Stimulated activated CD8-positive, alpha-beta memory T cell treated with anti-CD3 and anti-CD28 coated beads, Interleukin-7, amount 100 ng/mL, for 4 hours (primary cell): Measurements from ENCODE around the gene CEP128.
"Not testable (repeated sequence)": the region's sequence is repeated elsewhere in the genome, so short reads cannot be mapped to it uniquely, and the experiment has no call there.

Source experiments
- DNase-seq, 2 donors: peaks; one replicate each; pipeline ENCODE4 v3.0.0-alpha.2; 2020; ENCODE audit warnings: low read depth in 2 of 2

CEP128 gene

DNA sequence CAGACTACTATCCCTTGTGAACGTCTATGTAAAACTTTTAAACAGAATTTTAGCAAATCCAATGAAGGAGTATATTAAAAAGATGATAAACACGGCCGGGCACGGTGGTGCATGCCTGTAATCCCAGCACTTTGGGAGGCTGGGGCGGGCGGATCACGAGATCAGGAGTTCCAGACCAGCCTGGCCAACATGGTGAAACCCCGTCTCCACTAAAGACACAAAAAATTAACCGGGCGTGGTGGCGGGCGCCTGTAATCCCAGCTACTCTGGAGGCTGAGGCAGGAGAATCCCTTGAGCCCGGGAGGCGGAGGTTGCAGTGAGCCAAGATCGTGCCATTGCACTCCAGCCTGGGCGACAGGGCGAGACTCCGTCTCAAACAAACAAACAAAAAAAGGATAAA lies 11.7 kb upstream of the CEP128 start:
- DNase-seq = not testable (repeated sequence)

DNA sequence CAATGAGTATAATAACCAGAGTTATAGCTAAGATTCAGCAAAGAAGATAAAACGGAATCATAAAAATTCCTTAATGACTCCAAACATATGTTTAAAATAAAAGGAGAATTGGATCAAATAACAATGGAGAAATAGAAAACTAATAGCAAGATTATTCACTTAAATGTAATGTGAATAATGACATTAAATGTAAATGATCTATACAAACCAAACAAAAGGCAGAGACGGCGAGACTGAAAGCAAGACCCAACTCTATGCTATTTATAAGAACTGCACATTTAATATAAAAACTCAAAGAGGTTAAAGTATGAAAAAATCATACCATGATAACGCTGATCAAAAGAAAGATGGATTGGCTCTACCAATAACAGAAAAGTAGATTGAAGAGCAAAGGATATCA lies 10.0 kb upstream of the CEP128 start:
- DNase-seq = no peak

DNA sequence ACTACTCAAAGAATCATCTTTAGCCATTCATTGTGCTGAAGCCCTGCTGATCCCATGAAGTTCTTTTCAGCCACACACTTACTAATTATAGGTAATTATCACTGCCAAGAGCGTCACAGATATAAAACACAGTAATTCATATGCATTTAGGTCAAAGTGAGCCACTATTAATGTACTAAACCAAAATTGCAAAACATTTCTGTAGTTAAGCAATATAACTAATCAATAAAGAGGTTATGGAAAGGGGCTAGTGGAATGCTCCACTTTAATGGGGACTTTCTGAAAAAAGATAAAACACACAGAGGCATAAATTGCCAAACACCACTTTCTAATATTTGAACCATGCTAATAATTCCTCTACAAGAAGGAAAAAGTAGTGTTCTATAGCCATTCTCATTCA lies 6.8 kb upstream of the CEP128 start:
- DNase-seq = no peak

DNA sequence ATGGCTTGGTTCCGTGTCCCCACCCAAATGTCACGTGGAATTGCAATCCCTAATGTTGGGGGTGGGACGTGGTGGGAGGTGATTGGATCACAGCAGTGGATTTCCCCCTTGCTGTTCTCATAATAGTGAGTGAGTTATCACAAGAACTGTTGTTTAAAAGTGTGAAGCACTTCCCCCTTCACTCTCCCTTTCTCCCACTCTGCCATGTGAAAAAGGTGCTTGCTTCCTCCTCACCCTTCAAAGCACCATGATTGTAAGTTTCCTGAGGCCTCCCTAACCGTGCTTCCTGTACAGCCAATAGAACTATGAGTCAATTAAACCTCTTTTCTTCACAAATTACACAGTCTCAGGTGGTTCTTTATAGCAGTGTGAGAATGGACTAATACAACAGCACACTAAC lies 5.3 kb upstream of the CEP128 start:
- no peak for DNase-seq

DNA sequence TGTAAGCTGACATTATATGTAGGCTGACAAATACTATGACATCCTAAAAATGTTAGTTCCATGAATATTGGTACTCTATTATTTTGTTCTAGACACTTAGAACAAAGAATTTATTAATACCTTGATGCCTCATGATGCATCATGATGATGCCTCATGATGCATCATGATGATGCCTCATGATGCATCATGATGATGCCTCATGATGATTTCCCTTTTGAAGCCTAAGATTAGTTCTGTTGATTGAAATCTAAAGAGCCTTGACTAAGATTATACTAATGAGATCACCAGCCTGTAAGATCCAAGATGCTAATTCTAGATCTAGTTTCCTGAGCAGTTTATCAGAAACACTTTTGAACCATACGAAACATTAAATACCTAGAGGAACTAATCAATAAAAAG lies 4.6 kb upstream of the CEP128 start:
- DNase-seq = no peak

DNA sequence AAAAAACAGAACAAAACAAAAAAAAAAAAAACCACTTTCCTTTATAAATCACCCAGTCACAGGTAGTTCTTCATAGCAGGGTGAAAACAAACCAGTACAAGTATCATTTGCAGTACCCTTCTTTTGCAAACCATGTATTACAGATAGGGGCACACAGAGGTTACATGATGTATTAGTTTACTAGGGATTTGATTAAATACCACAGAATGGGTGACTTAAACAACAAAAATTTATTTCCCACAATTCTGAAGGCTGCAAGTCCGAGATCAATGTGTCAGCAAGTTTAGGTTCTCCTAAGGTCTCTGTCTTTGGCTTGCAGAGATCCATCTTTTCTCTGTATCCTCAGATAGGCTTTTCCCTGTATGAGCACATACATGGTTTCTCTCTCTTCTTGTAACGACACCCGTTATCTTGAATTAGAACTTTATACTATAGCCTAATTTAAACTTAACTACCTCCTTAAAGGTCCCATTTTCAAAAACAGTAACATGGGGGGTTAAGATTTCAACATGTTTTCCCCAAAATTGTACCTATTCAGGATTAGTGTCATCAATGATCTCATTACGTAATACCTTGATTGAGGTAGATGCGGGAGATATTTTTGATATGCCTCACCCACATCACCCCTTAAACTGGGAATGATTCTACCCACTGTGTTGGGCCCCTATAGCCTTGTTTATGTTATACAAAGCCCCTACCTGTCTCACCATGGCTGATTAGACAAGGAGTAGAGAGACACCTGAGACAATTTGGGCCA lies 3.5 kb upstream of the CEP128 start:
- DNase-seq = no peak

DNA sequence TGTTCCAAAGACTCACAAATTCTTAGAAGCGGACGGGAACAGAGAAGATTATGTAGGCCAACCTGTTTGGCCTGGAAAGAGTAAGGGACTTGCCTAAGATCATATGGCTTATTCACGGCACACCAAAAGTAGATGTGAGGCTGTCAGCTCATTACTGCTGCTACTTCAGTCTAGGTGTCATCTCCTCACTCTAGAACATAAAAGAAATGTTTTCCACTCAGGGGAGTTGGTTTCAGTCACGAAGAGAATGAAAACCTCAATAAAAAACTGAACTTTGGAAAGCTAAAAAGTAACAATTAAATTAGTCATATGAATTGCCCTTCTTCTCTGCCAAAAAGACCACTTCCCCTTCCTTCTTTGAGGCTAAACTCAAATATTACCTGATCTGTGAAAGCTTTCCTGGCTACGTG lies 658 bp upstream of the CEP128 start:
- no peak for DNase-seq

DNA sequence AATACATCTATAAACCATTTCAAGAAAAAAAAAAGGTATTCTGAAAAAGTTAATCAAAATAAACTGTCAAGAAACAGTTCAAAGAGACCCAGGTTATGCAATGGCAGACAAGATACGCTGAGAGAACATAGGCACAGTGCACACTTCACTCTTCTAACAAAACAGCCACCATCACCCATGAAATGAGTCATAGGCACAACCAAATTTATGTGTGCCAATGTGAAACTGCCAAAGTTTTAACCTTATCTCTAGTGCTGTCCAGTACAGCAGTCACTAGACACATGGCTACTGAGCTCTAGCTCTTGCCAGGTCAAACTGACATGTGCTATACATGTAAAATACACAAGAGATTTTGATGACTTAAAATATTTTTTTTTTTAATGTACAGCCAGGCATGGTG lies 1.4 kb downstream of the CEP128 start:
- no peak for DNase-seq

DNA sequence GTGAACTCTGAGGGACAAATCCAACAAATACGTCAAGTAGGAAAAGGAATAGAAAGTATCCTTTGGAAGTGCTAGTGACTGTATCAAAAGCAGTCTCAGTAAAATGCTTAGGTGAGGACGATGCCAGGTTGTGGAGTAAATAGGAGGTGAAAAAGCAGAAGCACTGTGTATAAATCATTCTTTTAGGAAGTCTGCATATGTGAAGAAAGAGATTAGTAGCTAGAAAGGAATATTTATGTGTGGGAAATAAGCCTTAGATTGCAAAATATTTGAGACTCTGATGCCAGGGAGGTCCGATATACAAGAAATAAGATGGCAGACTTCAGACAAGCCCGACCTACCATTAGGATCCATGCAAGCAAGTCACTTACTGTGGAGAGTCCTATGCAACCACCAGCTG lies 7.9 kb downstream of the CEP128 start:
- no peak for DNase-seq

DNA sequence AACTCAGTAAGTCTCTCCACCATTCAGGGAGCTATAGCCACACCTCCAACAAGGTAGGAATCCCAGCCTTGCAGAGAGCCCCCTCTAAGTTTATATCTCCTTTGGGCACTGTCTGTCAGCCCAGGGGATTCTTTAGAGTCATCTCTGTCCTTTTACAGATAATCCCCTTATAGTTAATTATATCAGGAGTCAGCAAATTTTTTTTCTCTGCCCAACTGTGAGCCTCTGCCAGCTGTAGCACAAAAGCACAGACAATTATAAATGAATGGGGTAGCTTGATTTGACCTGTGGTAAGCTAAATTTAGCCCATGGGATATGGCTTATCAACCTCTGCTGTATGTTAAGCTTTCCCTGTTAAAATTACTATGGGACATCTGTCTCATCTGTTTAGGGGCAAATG lies 8.3 kb downstream of the CEP128 start:
- no peak for DNase-seq

DNA sequence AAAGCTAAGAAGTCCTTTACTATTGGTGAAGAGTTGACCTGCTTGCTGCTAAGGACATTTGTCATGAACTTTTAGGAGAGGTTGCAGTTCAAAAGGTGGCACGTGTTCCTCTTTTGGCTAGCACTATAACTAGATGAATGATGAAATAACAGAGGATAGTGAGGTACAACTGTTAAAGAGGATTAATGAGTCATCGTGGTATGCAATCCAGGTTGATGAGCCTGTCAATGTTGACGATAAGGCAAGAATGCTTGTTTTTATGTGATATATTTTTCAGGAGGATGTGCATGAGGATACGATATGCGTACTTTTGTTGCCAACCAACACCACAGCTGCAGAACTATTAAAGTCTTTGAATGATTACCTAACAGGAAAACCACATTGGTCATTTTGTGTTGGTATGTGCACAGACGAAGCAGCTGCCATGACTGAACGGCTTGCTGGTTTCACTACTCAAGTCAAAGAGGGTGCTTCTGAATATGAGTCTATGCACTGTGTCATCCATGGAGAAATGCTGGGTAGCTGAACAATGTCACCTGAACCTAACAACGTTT lies 10.6 kb downstream of the CEP128 start:
- no peak for DNase-seq

DNA sequence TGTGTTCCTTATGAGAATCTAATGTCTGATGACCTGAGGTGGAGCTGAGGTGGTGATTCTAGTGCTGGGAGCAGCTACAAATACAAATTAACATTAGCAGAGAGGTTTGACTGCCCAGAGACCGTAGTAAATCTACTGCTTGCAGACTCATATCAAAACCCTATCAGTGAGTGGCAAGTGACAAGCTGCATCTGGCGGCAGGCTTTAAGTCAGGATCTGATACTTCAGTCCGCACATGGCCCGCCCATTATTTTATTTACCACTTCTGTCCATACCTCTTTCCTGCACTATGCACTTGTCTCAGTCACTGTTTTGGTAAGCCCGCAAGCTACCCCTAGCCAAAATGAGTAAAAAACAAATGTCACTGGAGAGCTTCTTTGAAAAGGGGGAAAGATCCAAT lies 11.4 kb downstream of the CEP128 start:
- no peak for DNase-seq

DNA sequence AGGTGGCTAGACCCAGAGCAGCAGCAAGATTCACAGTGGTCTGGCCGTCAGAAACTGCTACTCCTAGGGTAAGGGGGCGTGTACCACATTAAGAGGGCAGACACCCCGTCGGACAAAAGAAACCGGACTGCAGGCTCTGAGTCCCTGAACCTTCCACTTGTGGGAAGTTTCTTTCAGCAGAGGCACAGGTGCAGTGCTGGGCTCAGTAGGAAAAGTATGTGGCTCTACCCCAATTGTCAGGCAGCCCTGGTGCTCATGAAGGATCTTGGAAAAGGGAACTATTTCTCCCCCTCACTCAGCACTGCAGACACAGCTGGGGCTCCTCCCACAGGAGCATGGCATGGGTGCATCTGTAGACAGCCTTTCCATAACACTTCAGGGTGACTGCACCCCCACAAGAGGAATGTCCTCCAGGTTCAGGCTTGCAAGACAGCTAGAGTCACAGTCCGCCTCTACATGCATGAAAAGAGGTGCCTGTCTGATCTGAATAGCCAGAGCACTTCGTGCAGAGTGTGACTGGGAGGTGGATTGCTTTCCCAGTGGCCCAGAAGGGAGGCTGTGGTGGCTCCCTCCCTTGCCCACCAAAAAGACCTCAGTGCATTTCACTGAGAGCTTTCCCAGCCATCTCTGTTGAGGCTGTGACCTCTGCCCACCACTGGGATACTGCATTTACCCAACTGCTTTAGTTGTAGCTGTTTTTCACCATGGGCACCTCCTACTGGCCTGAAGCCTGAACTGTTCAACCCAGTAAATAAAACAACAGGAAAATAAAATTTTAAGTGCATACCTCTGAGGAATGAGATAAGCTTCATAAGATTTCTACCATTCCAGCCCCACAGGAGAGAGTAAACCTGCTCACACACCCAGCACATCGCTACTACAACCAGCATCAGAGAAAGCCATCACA lies 14.2 kb downstream of the CEP128 start:
- no peak for DNase-seq

DNA sequence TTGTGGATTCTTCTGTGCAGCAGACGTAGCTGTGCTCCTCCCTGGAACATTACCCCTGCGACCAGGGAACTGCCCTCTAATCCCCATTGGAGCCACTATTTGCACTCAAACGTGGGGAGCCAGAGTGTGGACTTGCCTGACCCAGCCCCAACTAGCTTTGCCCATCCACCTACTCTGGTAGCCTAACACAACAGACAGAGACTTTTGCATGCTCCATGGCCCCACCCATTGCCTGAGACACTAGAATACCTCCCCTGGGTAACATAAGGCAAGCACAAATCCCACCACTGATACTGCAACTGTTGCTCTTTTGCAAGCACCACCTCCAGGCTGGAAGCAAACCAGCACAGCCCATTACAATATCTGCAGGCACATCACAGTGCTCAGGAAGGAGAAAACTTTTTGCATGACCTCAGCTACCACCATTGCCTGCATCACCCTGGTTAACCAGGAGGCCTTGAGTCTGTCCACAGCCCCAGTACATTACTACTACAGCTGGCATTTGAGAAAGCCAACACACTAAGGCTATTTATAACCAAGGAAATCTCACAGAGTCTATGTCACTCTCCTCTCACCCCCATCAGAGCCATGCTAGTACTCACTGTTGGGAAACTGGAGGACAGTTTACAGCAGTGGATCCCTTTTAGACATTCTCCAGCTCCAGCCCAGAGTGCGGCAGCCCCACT lies 15.0 kb downstream of the CEP128 start:
- no peak for DNase-seq

DNA sequence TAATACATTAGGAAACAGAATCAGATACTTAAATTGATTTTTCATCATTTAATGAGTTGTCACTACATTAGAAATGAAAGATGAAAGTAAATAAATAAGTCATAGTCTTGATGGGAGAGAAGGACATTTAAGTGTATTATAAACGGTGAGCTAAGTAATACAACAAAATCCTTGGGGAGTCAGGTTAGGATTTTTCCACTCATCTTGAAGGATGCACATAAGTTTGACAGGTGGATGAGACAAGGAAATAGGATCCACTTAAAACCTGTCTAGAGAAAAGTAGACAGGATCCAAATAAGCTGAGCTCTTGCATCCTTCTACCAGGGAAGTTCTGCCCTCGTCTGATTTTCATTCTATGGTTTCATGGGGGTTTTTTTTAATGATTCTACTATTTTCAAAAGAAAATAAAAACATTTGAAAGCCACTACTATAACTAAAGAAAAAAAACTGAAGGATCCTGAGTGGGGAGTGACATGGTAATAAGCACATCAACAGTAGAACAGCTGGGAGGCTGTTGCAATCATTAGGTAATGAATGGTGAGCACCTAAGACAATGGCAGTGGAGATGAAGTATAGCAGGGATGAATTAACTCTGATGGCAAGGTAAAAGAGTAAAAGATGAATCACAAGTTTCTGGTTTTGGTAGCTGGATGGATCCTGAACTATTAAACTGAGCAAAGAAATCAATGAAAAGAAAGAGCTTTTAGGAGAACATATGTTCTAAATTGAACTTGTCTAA lies 17.0 kb downstream of the CEP128 start:
- DNase-seq = no peak

DNA sequence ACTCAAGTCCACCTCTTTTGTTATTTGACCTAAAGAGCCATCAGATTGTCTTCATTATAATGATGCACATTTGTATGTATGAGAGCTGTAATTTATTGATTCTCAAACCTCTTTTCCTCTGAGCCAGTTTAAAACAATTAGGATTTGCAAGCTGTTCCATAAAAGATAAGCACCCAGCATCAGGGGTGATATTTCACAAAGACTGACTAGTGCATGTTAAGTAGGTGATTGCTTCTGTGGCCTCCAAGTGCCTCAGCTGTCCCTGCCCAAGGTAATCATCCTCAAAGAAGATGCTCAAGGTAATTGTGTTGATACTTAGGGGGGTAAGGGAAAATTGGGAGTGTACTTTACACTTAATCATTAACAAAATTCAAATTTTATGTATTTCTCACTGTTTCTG lies 18.2 kb downstream of the CEP128 start:
- DNase-seq = no peak

DNA sequence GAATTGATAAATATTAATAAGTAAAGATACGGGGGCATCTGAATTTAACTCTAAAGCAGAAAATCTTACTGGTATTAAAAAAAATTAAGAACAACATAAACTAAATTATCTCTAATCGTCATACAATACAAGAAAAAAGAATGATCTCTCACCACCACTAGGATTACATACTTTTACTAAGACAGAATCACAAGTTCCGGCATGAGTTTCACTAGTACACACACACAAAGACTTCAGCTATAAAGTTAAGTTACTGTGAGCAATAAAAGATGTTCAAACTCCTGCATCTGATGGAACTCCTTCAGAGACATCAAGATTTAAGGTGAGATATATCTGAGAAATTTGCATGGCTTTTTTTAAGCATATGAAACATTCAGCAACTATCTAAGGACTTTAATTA lies 21.9 kb downstream of the CEP128 start:
- no peak for DNase-seq

DNA sequence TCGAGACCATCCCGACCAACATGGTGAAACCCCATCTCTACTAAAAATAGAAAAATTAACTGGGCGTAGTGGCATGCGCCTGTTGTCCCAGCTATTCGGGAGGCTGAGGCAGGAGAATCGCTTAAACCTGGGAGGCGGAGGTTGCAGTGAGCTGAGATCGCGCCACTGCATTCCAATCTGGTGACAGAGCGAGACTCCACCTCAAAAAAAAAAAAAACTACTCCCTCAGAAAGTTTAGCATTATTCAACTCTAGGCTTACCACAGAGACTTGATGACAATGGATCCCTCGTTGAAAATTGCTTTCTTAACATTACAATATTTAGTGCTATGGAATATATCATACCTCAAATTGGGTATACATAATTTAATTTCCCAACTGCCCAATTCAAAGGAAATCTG lies 29.5 kb downstream of the CEP128 start:
- not testable (repeated sequence) for DNase-seq

DNA sequence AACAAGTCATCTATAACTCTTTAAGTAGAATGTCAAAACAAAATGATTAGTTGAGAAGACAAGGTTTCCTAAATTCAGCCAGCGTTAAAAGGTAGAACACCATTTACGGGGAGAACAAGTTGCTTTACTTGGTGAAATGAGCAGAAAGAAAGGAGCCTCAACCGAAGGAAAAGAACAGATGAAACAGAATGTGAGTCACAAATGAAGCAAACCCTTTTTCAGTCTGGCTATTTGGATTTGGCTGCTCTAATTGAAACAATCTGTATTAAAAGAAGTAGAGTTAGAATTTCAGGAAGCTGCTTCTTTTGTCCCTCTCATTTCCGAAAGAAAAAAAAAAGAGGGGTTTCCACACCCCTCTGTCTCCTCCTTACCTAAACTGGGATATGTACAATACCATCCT lies 34.6 kb downstream of the CEP128 start:
- no peak for DNase-seq

DNA sequence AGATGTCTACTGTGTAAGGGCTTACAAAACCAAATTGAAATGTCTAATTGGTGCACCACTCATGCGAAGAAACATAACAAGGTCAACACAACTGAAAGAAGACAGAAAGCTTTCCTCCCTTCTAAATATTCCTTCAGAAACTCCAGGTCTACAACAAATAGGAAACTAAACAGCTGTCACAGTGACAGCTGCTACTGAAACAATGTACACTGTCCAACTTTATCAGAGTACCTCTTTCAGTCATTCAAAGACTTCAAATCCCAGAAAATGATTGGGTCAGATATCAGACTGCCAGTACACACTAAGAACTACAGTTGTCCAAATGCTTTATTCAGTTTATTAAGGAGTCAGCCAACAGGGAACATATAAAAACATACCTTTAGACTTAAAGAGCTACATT lies 35.2 kb downstream of the CEP128 start:
- DNase-seq = no peak

DNA sequence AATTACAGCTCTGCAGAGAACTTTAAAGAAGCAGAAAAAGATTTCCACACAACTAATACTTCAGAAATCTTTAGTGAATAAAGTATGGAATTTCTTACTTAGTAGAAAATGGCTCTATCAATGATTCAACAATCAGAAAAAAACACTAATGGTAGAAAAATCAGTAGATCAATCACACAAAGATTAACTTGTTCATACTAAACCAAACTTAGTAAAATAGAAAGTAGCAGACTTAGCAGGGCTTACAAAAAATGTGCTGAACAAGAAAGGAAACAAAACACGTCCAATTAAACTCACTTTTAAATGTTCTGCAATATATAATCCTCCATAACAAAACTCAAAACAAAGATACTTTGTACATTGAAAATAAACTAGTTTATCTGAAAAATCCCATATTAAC lies 38.9 kb downstream of the CEP128 start:
- DNase-seq = no peak

DNA sequence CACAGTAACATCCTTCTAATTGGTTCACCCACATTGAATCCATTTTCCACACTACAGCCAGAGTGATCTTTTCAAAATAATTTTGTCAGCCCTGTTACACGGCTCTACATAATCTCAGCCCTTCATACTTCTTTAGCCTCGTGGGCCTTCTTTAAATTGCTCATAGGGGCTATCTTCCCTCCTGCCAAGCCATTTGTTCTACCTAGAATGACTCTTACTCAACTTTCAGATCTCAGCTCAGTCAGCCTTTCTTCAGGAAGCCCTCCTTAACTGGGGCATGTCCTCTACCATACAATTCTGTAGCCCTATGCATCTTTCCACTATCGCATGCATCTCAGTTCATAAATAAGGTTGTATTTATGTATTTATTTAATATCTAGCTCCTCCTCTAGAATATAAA lies 39.7 kb downstream of the CEP128 start:
- no peak for DNase-seq
